ENCODE data around the gene TAF7.
"Not testable (repeated sequence)": the region's sequence is repeated elsewhere in the genome, so short reads cannot be mapped to it uniquely, and the experiment has no call there.

Gene TAF7

GRCh38 chr5:141346017-141346416, 25.4 kb upstream of the TAF7 start:
- H3K27ac Mint-ChIP-seq, H3K4me3 Mint-ChIP-seq, H3K4me1 Mint-ChIP-seq, DNase-seq, ATAC-seq: not testable (repeated sequence)
- Mint-ChIP-seq H3K36me3 (ENCODE audit: low read depth) (peaks cover 25% of the 10 kb centered on the region), H3K27me3 (peaks cover 65% of the 10 kb centered on the region), H3K9me3 (peaks cover 56% of the 10 kb centered on the region)

- DNase-seq (no peak), ATAC-seq (no peak)
- H3K9me3 Mint-ChIP-seq = peaks cover 54% of the 10 kb centered on the region
- H3K4me3 Mint-ChIP-seq = no peak overlapping the region
- H3K36me3 Mint-ChIP-seq (ENCODE audit: low read depth) = peaks cover 25% of the 10 kb centered on the region
- H3K27me3 Mint-ChIP-seq = peaks cover 62% of the 10 kb centered on the region
- H3K27ac Mint-ChIP-seq = no peak overlapping the region
- no peaks in the 10 kb centered on the region for H3K4me1 Mint-ChIP-seq
These were observed 24.7 kb upstream of the TAF7 start for GRCh38 chr5:141345327-141345726.

GRCh38 chr5:141343953-141344463, 23.4 kb upstream of the TAF7 start:
- H3K36me3 Mint-ChIP-seq (ENCODE audit: low read depth) = peaks cover 28% of the 10 kb centered on the region
- peaks cover 51% of the 10 kb centered on the region for H3K9me3 Mint-ChIP-seq
- ATAC-seq (no peak), DNase-seq (no peak)
- peaks cover 67% of the 10 kb centered on the region for H3K27me3 Mint-ChIP-seq
- no peak overlapping the region for H3K27ac Mint-ChIP-seq
- H3K4me1 Mint-ChIP-seq = no peaks in the 10 kb centered on the region
- H3K4me3 Mint-ChIP-seq = no peak overlapping the region

GRCh38 chr5:141343242-141343952, 22.8 kb upstream of the TAF7 start, which contains the start of gene PCDHGA3:
TSS of gene PCDHGA3 (plus strand) at chr5:141343829. CDS start at chr5:141344034, 205 bp downstream.
- H3K27me3 Mint-ChIP-seq = peaks cover 68% of the 10 kb centered on the region
- no peak for DNase-seq

GRCh38 chr5:141342773-141343172, 22.2 kb upstream of the TAF7 start:
- no peak for DNase-seq
- H3K27me3 Mint-ChIP-seq = peaks cover 74% of the 10 kb centered on the region
- H3K27ac Mint-ChIP-seq = no peak overlapping the region
- H3K4me1 Mint-ChIP-seq = no peaks in the 10 kb centered on the region
- no peak overlapping the region for H3K4me3 Mint-ChIP-seq
- H3K9me3 Mint-ChIP-seq = peaks cover 56% of the 10 kb centered on the region
- H3K36me3 Mint-ChIP-seq (ENCODE audit: low read depth) = peaks cover 34% of the 10 kb centered on the region
- no peak for ATAC-seq

More at GRCh38 chr5:141343242-141343952, 22.8 kb upstream of the TAF7 start, which contains the start of gene PCDHGA3:
- Mint-ChIP-seq H3K9me3 (peaks cover 50% of the 10 kb centered on the region), H3K4me3 (no peak within 1 kb of the TSS), H3K36me3 (ENCODE audit: low read depth) (peaks cover 31% of the 10 kb centered on the region), H3K27ac (no peak within 1 kb of the TSS), H3K4me1 (no peaks in the 10 kb centered on the region)
- no peak for ATAC-seq

- ATAC-seq, H3K4me1 Mint-ChIP-seq, DNase-seq, H3K27ac Mint-ChIP-seq, H3K4me3 Mint-ChIP-seq: not testable (repeated sequence)
- H3K36me3 Mint-ChIP-seq (ENCODE audit: low read depth) = peaks cover 34% of the 10 kb centered on the region
- H3K27me3 Mint-ChIP-seq = peaks cover 81% of the 10 kb centered on the region
- H3K9me3 Mint-ChIP-seq = peaks cover 65% of the 10 kb centered on the region
These were observed 20.3 kb upstream of the TAF7 start for GRCh38 chr5:141340781-141341354.

- Mint-ChIP-seq H3K9me3 (peaks cover 71% of the 10 kb centered on the region), H3K4me3 (no peak within 1 kb of the TSS), H3K4me1 (no peaks in the 10 kb centered on the region), H3K27me3 (peaks cover 85% of the 10 kb centered on the region), H3K36me3 (ENCODE audit: low read depth) (peaks cover 24% of the 10 kb centered on the region), H3K27ac (no peak within 1 kb of the TSS)
- ATAC-seq (no peak), DNase-seq (no peak)
These were observed 18.1 kb upstream of the TAF7 start, which contains the start of gene PCDHGA2 for GRCh38 chr5:141338538-141339306. TSS of gene PCDHGA2 (plus strand) at chr5:141338760.

- Mint-ChIP-seq H3K9me3 (peaks cover 75% of the 10 kb centered on the region), H3K27me3 (peaks cover 82% of the 10 kb centered on the region), H3K36me3 (ENCODE audit: low read depth) (peaks cover 20% of the 10 kb centered on the region)
- not testable (repeated sequence) for DNase-seq, H3K4me1 Mint-ChIP-seq, ATAC-seq, H3K4me3 Mint-ChIP-seq, H3K27ac Mint-ChIP-seq
These were observed 12.0 kb upstream of the TAF7 start for GRCh38 chr5:141332571-141332970.

- H3K27me3 Mint-ChIP-seq = peaks cover 75% of the 10 kb centered on the region
- H3K4me3 Mint-ChIP-seq = no peak within 1 kb of the TSS
- DNase-seq (no peak), ATAC-seq (no peak)
- H3K27ac Mint-ChIP-seq = no peak within 1 kb of the TSS
- peaks cover 72% of the 10 kb centered on the region for H3K9me3 Mint-ChIP-seq
- H3K4me1 Mint-ChIP-seq = peaks cover 5% of the 10 kb centered on the region
- H3K36me3 Mint-ChIP-seq (ENCODE audit: low read depth) = peaks cover 23% of the 10 kb centered on the region
These were observed 9.9 kb upstream of the TAF7 start, which contains the start of gene PCDHGA1 for GRCh38 chr5:141330299-141331080. TSS of gene PCDHGA1 (plus strand) at chr5:141330514.

GRCh38 chr5:141328231-141328630, 7.6 kb upstream of the TAF7 start:
- Mint-ChIP-seq H3K36me3 (ENCODE audit: low read depth) (peaks cover 18% of the 10 kb centered on the region), H3K27ac (no peak overlapping the region), H3K27me3 (peaks cover 56% of the 10 kb centered on the region), H3K9me3 (peaks cover 56% of the 10 kb centered on the region), H3K4me1 (peaks cover 5% of the 10 kb centered on the region), H3K4me3 (no peak overlapping the region)
- DNase-seq = no peak
- ATAC-seq = no peak

- peaks cover 14% of the 10 kb centered on the region for H3K4me1 Mint-ChIP-seq
- DNase-seq (peak; percentile 61), ATAC-seq (peak; percentile 87)
- H3K36me3 Mint-ChIP-seq (ENCODE audit: low read depth) = peaks cover 25% of the 10 kb centered on the region
- peaks cover 43% of the 10 kb centered on the region for H3K27me3 Mint-ChIP-seq
- H3K27ac Mint-ChIP-seq = peak overlapping the region; percentile 76
- peak overlapping the region; percentile 85 for H3K4me3 Mint-ChIP-seq
- H3K9me3 Mint-ChIP-seq = peaks cover 58% of the 10 kb centered on the region
These were observed 5.7 kb upstream of the TAF7 start for GRCh38 chr5:141326088-141326854.

- peaks cover 43% of the 10 kb centered on the region for H3K4me1 Mint-ChIP-seq
- peaks cover 52% of the 10 kb centered on the region for H3K36me3 Mint-ChIP-seq (ENCODE audit: low read depth)
- DNase-seq = no peak
- H3K9me3 Mint-ChIP-seq = peaks cover 59% of the 10 kb centered on the region
- ATAC-seq = no peak
- H3K27me3 Mint-ChIP-seq = peaks cover 9% of the 10 kb centered on the region
- H3K27ac Mint-ChIP-seq = no peak overlapping the region
- no peak overlapping the region for H3K4me3 Mint-ChIP-seq
These were observed 1.7 kb upstream of the TAF7 start for GRCh38 chr5:141322261-141322660.

GRCh38 chr5:141319699-141320098, 885 bp downstream of the TAF7 start:
- ATAC-seq = no peak
- Mint-ChIP-seq H3K27ac (peak overlapping the region; percentile 97), H3K4me1 (peaks cover 41% of the 10 kb centered on the region), H3K36me3 (ENCODE audit: low read depth) (peaks cover 71% of the 10 kb centered on the region), H3K4me3 (peak overlapping the region; percentile 95), H3K27me3 (no peaks in the 10 kb centered on the region), H3K9me3 (peaks cover 62% of the 10 kb centered on the region)
- DNase-seq = no peak
